Measurements from ENCODE around the gene DPP9.

DNA sequence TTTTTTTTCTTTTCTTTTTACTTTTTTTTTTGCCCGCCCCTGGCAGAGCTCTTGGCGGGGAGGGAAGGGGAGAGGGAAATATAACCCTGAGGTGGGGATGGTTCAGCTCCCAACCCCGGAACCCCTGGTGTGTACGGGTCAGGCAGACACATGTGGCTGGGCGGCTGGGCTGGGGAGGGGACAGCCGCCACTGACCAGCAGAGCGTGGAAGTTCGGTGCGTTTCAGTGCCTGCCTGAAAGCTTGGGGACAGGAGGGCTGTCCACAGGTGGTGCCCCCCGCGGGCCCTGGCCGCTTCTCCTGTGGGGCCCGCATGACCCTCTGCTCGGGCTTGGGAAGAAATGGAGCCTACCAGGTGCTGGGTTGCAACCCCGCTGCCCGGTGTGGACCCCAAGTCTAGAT is 48.3 kb downstream of the DPP9 start:
- no peak for TF ChIP-seq EZH2phosphoT487 (IDR thresholded peaks at IDR 0.05; ENCODE audit: low read depth)
- TF ChIP-seq, protein P1, sequence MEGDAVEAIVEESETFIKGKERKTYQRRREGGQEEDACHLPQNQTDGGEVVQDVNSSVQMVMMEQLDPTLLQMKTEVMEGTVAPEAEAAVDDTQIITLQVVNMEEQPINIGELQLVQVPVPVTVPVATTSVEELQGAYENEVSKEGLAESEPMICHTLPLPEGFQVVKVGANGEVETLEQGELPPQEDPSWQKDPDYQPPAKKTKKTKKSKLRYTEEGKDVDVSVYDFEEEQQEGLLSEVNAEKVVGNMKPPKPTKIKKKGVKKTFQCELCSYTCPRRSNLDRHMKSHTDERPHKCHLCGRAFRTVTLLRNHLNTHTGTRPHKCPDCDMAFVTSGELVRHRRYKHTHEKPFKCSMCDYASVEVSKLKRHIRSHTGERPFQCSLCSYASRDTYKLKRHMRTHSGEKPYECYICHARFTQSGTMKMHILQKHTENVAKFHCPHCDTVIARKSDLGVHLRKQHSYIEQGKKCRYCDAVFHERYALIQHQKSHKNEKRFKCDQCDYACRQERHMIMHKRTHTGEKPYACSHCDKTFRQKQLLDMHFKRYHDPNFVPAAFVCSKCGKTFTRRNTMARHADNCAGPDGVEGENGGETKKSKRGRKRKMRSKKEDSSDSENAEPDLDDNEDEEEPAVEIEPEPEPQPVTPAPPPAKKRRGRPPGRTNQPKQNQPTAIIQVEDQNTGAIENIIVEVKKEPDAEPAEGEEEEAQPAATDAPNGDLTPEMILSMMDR (IDR thresholded peaks at IDR 0.05; ENCODE audit: low read depth, low read length), result no peak
